Progenitor cell of endocrine pancreas (in vitro differentiated cells): ENCODE measurements around the gene CLOCK. TPM values are rescaled to one million over a fixed set of nuclear protein-coding genes. Genes with fewer than 3 reads are reported as not detected.

Source experiments
- DNase-seq: peaks from one replicate; pipeline ENCODE4 v3.0.0; 2021; ENCODE audit warnings: low spot score; ENCODE audit not compliant: unreplicated experiment
- H3K27ac Mint-ChIP-seq: 2 replicates; pipeline ENCODE4 v1.8.0; 2021; ENCODE audit warnings: mild to moderate bottlenecking, moderate library complexity, mixed read lengths
- H3K27me3 Mint-ChIP-seq: 2 replicates; pipeline ENCODE4 v1.8.0; 2021; ENCODE audit warnings: mixed read lengths
- H3K36me3 Mint-ChIP-seq: 2 replicates; pipeline ENCODE4 v1.8.0; 2022; ENCODE audit warnings: mixed read lengths; ENCODE audit not compliant: insufficient read depth
- H3K4me1 Mint-ChIP-seq: 2 replicates; pipeline ENCODE4 v1.8.0; 2021; ENCODE audit warnings: low read depth, mixed read lengths
- H3K4me3 Mint-ChIP-seq: 2 replicates; pipeline ENCODE4 v1.8.0; 2021; ENCODE audit warnings: low read depth, mild to moderate bottlenecking, moderate library complexity, mixed read lengths
- H3K9me3 Mint-ChIP-seq: 2 replicates; pipeline ENCODE4 v1.8.0; 2021; ENCODE audit warnings: low read depth, mixed read lengths
- total RNA-seq: library from RNA; stranded (reverse); gene quantifications from 2 replicates; pipeline ENCODE4 v1.2.1, GENCODE V29; 2021
- TF ChIP-seq, protein P1 (sequence below): fragments of 200-600 bp; sonication (generic); IDR thresholded peaks from one replicate; pipeline ENCODE4 v1.5.0; 2021; ENCODE audit warnings: antibody characterized with exemption, mild to moderate bottlenecking; ENCODE audit not compliant: unreplicated experiment

Gene CLOCK
- total RNA-seq, 1 donor from 2014 or later = 16.0 TPM

DNA sequence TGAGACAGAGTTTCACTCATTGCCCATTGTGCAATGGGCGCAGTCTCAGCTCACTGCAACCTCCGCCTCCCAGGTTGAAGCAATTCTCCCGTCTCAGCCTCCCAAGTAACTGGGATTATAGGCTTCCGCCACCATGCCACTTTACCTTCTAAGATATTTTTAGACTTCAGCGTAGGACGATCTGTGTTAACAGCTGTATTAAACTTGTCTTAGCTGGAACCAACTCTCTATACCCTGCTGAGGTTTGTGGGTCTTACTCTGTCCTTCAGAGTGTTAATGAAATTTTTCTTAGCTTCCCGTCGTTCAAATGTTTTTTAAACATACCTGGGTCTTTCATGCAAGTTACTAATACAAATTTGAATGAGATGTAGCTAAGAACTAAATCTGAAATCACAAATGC is 136.3 kb downstream of the CLOCK start:
- peaks cover 4% of the 10 kb centered on the region for H3K4me1 Mint-ChIP-seq
- peaks cover 14% of the 10 kb centered on the region for H3K36me3 Mint-ChIP-seq
- DNase-seq = no peak
- no peak overlapping the region for H3K4me3 Mint-ChIP-seq
- TF ChIP-seq, protein P1, sequence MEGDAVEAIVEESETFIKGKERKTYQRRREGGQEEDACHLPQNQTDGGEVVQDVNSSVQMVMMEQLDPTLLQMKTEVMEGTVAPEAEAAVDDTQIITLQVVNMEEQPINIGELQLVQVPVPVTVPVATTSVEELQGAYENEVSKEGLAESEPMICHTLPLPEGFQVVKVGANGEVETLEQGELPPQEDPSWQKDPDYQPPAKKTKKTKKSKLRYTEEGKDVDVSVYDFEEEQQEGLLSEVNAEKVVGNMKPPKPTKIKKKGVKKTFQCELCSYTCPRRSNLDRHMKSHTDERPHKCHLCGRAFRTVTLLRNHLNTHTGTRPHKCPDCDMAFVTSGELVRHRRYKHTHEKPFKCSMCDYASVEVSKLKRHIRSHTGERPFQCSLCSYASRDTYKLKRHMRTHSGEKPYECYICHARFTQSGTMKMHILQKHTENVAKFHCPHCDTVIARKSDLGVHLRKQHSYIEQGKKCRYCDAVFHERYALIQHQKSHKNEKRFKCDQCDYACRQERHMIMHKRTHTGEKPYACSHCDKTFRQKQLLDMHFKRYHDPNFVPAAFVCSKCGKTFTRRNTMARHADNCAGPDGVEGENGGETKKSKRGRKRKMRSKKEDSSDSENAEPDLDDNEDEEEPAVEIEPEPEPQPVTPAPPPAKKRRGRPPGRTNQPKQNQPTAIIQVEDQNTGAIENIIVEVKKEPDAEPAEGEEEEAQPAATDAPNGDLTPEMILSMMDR = no peak
- no peak overlapping the region for H3K27ac Mint-ChIP-seq
- no peaks in the 10 kb centered on the region for H3K27me3 Mint-ChIP-seq
- H3K9me3 Mint-ChIP-seq = no peaks in the 10 kb centered on the region

DNA sequence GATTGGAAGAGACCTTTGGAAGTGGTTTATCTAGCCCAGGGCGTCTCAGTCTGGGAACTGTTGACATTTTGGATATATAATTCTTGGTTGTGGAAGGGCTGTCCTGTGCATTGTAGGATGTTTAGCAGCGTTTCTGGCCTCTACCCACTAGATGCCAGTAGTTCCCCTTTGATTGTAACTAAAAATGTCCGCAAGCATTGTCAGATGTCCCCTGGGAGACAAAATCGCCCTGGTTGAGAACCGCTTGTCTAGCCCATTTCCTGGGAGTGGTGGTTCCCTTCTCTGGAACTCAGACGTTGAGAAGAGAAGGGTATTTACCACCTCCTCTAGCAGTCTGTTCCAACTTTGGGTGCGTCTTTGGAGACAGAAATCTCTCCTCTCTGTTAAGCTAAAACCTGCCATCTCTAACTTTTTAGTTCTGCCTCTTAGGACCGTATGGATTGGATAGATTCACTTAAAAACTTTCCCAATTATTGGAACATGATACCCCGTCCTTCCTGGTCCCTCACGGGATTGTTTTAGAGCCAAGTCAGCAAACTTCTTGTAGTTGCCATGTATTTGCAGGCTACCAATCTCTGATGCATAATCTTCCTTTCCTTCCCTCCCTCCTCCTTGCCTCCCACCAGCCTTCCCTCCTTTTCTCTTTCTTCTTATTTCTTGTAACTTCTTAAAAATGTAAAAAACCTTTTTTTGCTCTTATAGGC is 137.1 kb downstream of the CLOCK start:
- peak overlapping the region; percentile 19 for H3K27ac Mint-ChIP-seq
- peaks cover 5% of the 10 kb centered on the region for H3K4me1 Mint-ChIP-seq
- no peaks in the 10 kb centered on the region for H3K9me3 Mint-ChIP-seq
- DNase-seq = no peak
- TF ChIP-seq, protein P1 = peak; percentile 31
- H3K4me3 Mint-ChIP-seq = no peak overlapping the region
- H3K36me3 Mint-ChIP-seq = peaks cover 18% of the 10 kb centered on the region
- no peaks in the 10 kb centered on the region for H3K27me3 Mint-ChIP-seq

DNA sequence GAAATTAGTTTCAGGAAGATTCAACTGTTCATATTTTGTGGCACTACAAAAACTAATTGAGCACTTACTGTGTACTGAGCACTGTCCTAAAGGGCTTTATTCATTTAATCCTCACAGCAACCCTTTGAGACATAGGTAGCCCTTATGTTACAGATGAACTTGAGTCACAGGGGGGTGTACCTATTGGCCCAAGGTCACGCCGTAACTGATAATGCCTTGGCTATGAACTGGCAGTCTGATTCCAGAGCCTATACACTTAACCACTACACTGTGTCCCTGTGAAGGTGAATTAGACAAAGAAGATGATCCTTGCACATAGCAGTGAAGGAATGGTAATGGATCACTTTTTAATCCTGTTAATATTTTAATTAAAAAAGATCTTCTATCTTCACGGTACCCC is 138.9 kb downstream of the CLOCK start:
- H3K9me3 Mint-ChIP-seq = no peaks in the 10 kb centered on the region
- no peak overlapping the region for H3K4me3 Mint-ChIP-seq
- peaks cover 5% of the 10 kb centered on the region for H3K4me1 Mint-ChIP-seq
- TF ChIP-seq, protein P1 = no peak
- no peak for DNase-seq
- H3K27me3 Mint-ChIP-seq = no peaks in the 10 kb centered on the region
- H3K27ac Mint-ChIP-seq = no peak overlapping the region
- H3K36me3 Mint-ChIP-seq = peaks cover 23% of the 10 kb centered on the region

DNA sequence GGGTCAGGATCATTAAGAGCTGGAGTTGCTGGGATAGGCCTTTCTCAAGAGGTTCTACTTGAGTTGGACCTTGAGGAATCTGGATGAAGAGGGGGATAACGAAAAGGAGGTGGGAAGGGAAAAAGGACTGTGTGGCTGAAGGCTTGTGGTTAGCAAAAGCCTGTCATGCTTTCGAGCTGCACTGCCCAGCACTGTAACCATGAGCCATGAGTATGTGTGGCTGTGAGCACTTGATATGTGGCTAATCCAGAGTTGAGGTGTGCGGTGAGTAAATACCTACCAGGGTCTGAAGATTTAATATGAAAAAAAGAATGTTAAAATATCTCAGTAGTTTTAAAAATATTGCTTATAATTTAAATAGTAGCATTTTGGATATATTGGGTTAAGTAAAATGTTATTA is 139.6 kb downstream of the CLOCK start:
- no peak for DNase-seq
- TF ChIP-seq, protein P1 = no peak
- Mint-ChIP-seq H3K36me3 (peaks cover 23% of the 10 kb centered on the region), H3K9me3 (no peaks in the 10 kb centered on the region), H3K27me3 (no peaks in the 10 kb centered on the region), H3K4me3 (no peak overlapping the region), H3K27ac (no peak overlapping the region), H3K4me1 (peaks cover 5% of the 10 kb centered on the region)

DNA sequence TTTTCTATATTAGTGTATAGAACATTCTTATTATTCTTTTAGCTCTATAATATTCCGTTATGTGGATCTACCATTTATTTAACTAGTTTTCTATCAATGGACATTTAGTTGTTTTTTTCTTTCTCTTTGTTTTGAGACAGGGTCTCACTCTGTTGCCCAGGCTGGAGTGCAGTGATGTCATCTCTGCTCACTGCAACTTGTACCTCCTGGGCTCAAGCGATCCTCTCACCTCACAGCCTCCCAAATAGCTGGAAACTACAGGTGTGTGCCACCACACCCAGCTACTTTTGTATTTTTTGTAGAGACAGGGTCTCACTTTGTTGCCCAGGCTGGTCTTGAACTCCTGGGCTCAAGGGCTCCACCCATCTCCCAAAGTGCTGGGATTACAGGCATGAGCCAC is 140.2 kb downstream of the CLOCK start:
- Mint-ChIP-seq H3K36me3 (peaks cover 18% of the 10 kb centered on the region), H3K27ac (no peak overlapping the region), H3K9me3 (no peaks in the 10 kb centered on the region), H3K27me3 (no peaks in the 10 kb centered on the region), H3K4me1 (peaks cover 5% of the 10 kb centered on the region), H3K4me3 (no peak overlapping the region)
- no peak for DNase-seq
- TF ChIP-seq, protein P1 = no peak
